Stimulated activated CD8-positive, alpha-beta memory T cell treated with anti-CD3 and anti-CD28 coated beads, Interleukin-7, amount 100 ng/mL, for 48 hours (primary cell): ENCODE measurements around the gene CARMIL1.
A peak's percentile ranks its signal among the peaks of the same experiment; 100 is the strongest.
"Not testable (repeated sequence)": the region's sequence is repeated elsewhere in the genome, so short reads cannot be mapped to it uniquely, and the experiment has no call there.

Source experiments
- DNase-seq, 2 donors: peaks; one replicate each; pipeline ENCODE4 v3.0.0-alpha.2; 2020; ENCODE audit warnings: low read depth in 1 of 2; ENCODE audit errors: extremely low read depth in 1 of 2

Gene CARMIL1

DNA sequence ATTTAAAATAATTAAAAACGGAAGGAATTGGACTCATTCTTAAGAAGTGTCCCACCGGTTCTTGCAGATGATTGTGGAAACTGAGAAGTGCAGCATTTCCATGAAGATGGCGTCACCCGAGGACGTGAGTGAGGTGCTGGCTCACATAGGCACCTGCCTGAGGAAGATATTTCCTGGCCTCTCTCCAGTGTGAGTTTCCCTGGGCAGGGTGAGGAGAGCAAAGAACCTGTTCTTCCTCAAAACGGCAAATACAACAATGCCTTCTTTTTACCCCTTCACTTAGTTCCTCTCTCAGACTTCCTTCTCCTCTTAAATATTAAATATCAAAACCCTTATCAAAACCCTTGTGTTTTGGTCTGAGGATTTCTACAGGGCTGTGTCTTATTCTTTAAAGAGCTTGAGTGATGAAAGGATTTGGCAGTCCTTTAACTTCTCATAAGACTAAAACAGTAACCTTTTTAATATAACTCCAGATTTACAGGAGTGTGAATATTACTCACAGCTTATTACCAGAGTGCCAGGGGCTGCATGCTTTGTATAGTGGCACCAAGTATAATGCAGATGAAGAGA is 156.3 kb downstream of the CARMIL1 start:
- no peak for DNase-seq

DNA sequence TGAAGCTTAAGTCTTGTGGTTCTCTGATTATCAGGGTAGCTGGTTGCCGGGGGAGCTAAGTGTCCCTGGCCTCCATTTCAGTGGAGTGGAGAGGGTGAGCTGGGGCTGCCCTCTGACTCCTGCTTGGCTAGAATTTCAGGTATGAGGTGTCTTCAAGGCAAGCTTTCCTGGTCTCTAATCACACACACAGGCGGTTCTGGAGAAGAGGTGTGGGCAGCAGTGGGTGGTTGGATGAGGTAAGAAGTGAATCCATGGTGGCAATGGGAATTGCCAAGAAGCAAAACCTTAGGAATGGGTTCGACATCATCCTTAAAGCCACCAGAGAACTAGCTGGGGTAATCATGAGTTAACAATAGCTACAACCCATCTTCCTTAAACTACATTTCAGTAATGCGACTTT is 157.6 kb downstream of the CARMIL1 start:
- no peak for DNase-seq

- no peak for DNase-seq
Measured at GRCh38 chr6:25439368-25439767, 160.2 kb downstream of the CARMIL1 start.

DNA sequence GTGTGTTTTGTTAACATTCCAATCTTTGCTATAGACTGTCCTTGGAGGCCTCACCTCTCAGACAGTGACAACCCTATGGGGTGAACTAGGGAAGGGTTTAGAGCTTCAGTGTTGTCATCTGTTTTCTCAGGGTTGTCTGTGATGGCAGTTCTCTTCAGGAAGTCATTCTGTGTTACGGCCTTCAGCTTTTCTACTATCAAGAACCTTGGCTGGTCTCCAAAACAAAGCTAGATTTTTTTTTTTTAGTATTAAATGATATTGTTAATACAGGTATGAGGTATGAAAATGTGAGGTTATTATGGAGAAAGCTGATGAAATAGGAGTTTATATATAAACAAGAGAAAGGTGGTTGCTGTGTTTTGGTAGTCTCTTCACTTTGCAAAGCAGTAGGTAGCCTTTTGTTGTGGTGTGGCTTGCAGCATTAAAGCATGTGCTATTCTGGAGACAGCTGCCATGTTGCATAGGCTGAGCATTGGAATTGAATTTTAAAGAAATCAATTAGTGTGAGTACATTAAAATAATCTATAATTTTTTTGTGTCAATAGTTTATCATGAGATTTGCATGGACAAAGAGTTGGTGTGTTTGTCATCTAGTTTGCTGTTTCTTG is 162.6 kb downstream of the CARMIL1 start:
- no peak for DNase-seq

GRCh38 chr6:25442898-25443297 is 163.7 kb downstream of the CARMIL1 start:
- DNase-seq = no peak

DNA sequence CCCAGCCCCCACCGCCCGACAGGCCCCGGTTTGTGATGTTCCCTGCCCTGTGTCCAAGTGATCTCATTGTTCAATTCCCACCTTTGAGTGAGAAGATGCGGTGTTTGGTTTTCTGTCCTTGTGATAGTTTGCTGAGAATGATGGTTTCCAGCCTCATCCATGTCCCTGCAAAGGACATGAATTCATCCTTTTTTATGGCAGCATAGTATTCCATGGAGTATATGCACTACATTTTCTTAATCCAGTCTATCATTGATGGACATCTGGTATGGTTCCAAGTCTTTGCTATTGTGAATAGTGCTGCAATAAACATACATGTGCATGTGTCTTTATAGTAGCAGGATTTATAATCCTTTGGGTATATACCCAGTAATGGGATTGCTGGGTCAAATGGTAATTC is 165.3 kb downstream of the CARMIL1 start:
- DNase-seq = not testable (repeated sequence)

DNA sequence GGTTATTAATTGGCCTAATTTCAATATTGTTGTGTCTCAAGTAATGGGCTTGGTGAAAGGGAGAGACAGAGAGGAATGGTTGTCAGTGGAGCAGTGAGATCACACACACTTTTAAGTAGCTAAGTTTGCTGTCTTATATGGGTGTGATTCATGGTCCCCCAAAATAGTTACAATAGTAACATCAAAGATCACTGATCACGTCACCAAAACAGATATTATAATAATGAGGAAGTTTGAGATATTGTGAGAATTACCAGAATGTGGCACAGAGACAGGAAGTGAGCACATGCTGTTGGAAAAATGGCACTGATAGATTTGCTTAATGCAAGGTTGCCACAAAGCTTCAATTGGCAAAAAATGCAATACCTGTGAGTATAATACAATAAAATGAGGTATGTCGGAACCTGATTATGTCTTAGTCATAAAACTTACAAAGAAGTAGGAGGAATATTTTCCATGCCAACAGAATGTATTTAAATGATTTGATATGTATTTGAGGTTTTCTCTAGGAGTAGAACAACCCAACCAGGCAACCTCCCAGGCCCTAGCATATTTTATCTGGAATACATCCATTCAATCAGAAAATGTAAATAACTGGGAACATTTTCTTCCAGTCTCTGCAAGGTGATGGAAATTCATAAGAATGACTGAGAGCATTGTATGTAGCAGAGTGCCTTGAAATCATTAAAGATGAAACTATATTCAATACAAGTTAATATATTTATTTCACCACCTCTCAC is 167.8 kb downstream of the CARMIL1 start:
- DNase-seq = no peak

GRCh38 chr6:25447570-25447929 is 168.4 kb downstream of the CARMIL1 start:
- no peak for DNase-seq

GRCh38 chr6:25448965-25449538 is 169.9 kb downstream of the CARMIL1 start:
- DNase-seq = no peak

DNA sequence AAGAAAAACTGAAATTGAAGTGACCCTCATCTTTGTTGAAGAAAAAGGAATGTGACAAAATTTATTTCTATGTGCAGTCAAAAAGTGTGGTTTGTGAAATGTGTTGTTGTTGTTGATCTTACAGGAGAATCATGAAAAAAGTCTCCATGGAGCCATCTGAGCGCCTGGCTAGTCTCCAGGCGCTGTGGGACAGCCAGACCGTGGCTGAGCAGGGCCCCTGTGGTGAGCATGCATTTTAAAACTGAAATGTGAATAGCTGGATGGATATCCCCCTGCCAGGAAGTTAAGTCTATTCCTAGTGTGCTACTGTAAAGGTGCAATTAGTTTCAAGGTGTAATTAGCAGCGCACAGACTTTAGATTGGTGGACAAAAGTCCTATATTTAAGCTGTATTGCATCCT is 170.6 kb downstream of the CARMIL1 start:
- DNase-seq = no peak

DNA sequence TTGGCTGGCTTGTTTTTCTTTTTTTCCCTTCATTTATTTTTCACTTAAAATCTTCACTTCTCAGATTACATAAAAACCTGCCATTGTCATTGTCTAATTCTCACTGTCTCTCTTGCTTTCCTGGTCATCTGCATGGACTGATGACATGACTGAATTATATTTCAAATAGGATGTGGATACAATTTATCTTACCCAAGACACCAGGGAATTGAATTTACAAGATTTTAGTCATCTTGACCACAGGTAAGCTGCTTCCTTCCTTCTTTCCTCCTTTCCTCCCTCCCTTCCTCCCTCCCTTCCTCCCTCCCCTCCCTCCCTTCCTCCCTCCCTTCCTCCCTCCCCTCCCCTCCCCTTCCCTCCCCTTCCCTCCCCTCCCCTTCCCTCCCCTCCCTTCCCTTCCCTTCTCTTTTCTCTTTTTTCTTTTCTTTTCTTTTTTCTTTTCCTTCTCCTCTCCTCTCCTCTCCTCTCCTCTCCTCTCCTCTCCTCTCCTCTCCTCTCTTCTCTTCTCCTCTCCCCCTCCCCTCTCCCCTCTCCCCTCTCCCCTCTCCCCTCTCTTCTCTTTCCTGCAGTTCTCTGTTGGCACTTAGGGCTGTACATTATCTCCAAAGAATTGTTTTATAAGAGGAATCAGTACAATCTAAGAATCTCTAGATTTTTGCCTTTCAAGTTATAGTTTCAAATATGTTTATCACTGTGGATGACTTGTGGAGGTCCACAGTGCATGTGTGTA is 171.5 kb downstream of the CARMIL1 start:
- no peak for DNase-seq

GRCh38 chr6:25452031-25452430 is 172.9 kb downstream of the CARMIL1 start:
- no peak for DNase-seq

DNA sequence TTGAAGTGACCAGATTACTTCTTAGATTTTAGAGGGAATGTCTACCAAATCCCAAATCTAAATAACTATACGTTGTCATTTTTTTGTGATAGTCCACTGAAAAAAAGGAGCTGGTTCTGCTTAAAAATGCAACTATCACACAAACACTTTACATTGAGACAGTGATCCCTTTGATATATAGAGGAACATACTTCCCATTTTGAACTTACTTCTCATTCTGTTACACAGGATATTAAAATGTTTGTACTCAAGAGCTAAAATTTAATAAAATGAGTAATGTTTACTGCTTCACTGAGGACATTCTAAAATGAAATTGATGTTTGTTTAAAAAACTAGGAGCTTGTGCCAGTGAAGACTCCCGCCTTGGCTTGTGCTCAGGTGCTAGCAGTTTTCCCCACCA is 174.1 kb downstream of the CARMIL1 start:
- no peak for DNase-seq

DNA sequence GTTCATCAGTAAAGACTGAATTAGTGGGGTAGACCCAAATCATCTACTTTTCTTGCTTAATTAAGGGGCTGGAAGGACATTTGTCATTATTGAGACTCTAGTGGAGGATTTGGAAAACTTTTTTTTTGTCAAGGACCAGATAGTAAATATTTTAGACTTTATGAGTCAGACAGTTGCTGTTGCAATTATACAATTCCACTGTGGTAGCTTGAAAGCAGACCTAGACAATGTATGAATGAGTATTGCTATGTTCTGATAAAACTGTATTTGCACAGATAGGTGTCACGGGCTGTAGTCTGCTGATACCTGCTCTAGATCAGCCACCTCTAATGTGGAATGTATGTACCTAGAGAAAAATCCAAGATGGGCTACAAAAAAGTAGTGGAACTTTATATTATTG is 175.0 kb downstream of the CARMIL1 start:
- DNase-seq = no peak

DNA sequence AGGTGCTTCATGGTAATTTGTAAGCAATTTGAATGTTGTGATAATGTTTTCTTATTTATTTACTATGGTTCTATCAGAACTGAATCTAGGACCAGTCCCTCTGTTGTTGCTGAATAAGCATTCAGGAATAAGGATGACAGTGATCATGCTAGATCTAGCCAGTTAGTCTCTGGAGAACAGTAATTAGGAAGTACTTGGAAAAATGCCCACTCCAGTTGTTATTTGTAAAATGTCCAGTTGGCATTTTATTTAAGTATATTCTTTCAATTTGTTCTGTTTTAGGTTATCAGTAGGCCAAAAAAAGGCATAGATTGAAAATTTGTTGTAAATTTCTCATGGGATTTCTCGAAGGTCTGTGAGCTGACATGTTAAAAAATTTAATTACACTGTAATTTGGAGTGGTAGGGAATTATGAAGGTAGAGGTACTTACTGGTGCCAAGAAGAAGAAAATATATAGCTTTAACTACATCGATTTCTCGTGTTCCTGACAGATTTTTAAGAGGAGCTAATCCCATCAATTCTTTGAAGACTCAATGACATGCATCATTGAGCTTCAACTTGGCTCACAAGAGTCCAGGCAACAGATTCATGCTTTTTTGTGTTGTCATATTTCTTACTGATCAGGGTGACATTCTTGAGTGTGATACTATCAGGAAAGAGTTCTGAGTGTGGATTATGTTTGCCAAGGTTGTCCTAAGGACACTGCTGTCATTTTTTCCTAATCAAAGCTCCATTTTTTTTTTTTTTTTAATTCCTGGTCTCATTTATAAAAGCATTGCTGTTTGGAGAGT is 177.3 kb downstream of the CARMIL1 start:
- DNase-seq = no peak

DNA sequence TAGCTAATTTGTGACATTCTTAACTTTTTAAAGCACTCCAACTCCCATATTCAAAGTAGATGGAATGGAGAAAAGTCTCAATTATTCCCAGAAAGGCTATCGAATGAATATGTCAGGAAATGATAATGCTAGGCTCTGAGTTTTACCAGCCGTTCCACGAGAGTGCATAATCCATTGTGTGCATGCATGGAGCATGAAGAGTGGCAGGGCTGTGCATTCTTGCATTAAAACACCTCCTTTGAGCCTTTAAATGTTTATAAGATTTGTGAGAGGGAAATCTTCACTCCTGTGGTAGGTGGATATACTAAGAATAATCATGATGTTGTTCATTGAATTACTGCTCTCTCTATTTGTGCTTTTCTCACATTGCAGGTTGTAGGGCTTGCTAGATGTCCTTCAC is 178.3 kb downstream of the CARMIL1 start:
- DNase-seq = no peak

GRCh38 chr6:25458485-25458884 is 179.3 kb downstream of the CARMIL1 start:
- peak in 1 of 2 donors; percentile 7 for DNase-seq

- DNase-seq = no peak
Measured at GRCh38 chr6:25462235-25462897, 183.2 kb downstream of the CARMIL1 start.

DNA sequence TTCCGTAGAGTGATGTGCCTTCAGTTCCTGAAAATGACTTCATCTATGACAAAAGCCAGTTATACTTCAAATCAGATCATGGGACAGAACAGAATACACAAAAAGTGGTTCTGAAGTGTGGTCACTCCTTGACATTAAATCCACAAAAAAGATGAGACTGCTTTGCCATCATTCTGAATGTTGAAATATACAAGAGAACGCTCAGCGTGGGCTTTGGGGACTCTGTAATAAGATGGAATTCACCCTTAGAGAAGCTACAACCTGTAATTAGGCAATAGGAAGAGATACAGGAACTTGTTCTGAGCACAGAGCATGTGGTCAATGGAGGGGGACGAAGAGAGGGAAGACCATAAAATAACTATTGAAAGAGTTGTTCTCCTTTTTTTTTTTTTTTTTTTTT is 184.3 kb downstream of the CARMIL1 start:
- no peak for DNase-seq

- no peak for DNase-seq
Measured at GRCh38 chr6:25464225-25464624, 185.1 kb downstream of the CARMIL1 start.
